ENCODE results near the gene SPAG7.

SPAG7 gene

GRCh38 chr17:4948931-4949320 lies 18.7 kb downstream of the SPAG7 start:
- peak overlapping the region; percentile 99 for H3K4me3 ChIP-seq (ENCODE audit: low read length)
- peak overlapping the region; percentile 99 for H3K9ac ChIP-seq (ENCODE audit: low read depth, low read length)
- peaks cover 35% of the 10 kb centered on the region for H3K36me3 ChIP-seq (ENCODE audit: insufficient read depth, low read length)
- peak overlapping the region; percentile 100 for H3K27ac ChIP-seq (ENCODE audit: low read depth, low read length)
- H3K27me3 ChIP-seq (ENCODE audit: insufficient read depth, low read length) = no peaks in the 10 kb centered on the region
- H3K4me1 ChIP-seq (ENCODE audit: insufficient read depth, low read length) = peaks cover 32% of the 10 kb centered on the region
- no peaks in the 10 kb centered on the region for H3K9me3 ChIP-seq (ENCODE audit: insufficient read depth, low read depth, low read length)
- WGBS = under 1% methylated on average over 40 of the region's 40 CpGs

- under 1% methylated on average over 55 of the region's 59 CpGs for WGBS
- Histone ChIP-seq H3K4me1 (ENCODE audit: insufficient read depth, low read length) (peaks cover 32% of the 10 kb centered on the region), H3K27me3 (ENCODE audit: insufficient read depth, low read length) (no peaks in the 10 kb centered on the region), H3K36me3 (ENCODE audit: insufficient read depth, low read length) (peaks cover 41% of the 10 kb centered on the region), H3K4me3 (ENCODE audit: low read length) (peak within 1 kb of the TSS; percentile 99), H3K27ac (ENCODE audit: low read depth, low read length) (peak within 1 kb of the TSS; percentile 100), H3K9ac (ENCODE audit: low read depth, low read length) (peak within 1 kb of the TSS; percentile 99), H3K9me3 (ENCODE audit: insufficient read depth, low read depth, low read length) (no peaks in the 10 kb centered on the region)
Measured at GRCh38 chr17:4948166-4948930, 19.3 kb downstream of the SPAG7 start, which contains the start of gene PFN1. PFN1 (minus strand) TSS chr17:4948530; CDS start chr17:4948394, 136 bp downstream.

GRCh38 chr17:4947411-4948165 lies 20.0 kb downstream of the SPAG7 start:
- Histone ChIP-seq H3K4me1 (ENCODE audit: insufficient read depth, low read length) (peaks cover 32% of the 10 kb centered on the region), H3K36me3 (ENCODE audit: insufficient read depth, low read length) (peaks cover 49% of the 10 kb centered on the region), H3K9me3 (ENCODE audit: insufficient read depth, low read depth, low read length) (no peaks in the 10 kb centered on the region), H3K4me3 (ENCODE audit: low read length) (peak overlapping the region; percentile 99), H3K9ac (ENCODE audit: low read depth, low read length) (peak overlapping the region; percentile 99), H3K27ac (ENCODE audit: low read depth, low read length) (peak overlapping the region; percentile 100), H3K27me3 (ENCODE audit: insufficient read depth, low read length) (no peaks in the 10 kb centered on the region)
- WGBS = under 1% methylated on average over 48 of the region's 56 CpGs

DNA sequence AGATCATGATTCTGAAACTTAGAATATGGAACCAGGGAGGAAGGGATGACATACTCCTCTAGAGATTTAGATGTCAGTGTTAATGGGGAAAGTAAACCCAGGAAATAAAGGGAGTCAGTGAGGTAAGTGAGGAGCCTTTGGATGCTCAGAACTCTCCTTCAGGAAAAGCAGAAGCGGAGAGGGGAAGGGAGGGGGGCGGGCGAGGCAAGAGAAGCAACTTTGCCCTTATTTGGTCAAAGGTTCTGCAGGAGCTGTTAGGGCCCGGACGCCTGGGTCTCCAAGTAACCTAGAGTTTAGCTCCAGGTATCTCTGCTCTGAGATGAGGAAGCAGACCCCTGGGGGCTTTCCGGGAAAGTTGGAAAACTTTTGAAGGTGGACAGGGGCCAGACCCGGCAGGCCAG lies 20.6 kb downstream of the SPAG7 start:
- Histone ChIP-seq H3K27ac (ENCODE audit: low read depth, low read length) (peak overlapping the region; percentile 100), H3K9ac (ENCODE audit: low read depth, low read length) (peak overlapping the region; percentile 74), H3K4me3 (ENCODE audit: low read length) (peak overlapping the region; percentile 99), H3K36me3 (ENCODE audit: insufficient read depth, low read length) (peaks cover 54% of the 10 kb centered on the region), H3K4me1 (ENCODE audit: insufficient read depth, low read length) (peaks cover 32% of the 10 kb centered on the region), H3K9me3 (ENCODE audit: insufficient read depth, low read depth, low read length) (no peaks in the 10 kb centered on the region), H3K27me3 (ENCODE audit: insufficient read depth, low read length) (no peaks in the 10 kb centered on the region)
- 3% methylated on average over 7 of the region's 7 CpGs for WGBS

DNA sequence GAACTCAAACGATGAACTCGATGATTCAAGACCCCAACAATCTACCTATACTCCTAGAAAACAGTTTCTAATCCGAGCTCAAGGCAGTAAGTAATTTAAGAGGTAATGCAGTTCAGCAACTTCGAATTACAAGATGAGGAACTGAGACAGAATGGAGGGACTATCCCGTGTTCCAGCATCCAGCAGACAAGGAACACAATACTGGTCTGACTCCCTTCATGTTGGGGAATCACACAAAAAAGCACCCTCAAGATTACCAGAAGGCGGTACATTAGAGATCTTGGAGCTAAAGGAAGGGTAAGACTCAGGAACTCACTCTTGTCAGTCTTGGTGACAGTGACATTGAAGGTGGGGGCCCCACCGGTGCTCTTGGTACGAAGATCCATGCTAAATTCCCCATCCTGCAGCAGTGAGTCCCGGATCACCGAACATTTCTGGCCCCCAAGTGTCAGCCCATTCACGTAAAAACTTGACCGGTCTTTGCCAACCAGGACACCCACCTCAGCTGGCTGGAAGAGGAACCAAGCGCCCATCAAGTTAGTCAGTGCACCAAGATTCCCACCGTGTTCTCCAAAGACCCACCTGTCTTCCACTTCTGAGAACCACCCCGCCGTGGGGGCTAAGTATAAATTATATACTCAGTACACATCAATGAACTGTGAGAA lies 21.2 kb downstream of the SPAG7 start:
- WGBS = 54% methylated on average over 14 of the region's 16 CpGs
- Histone ChIP-seq H3K4me1 (ENCODE audit: insufficient read depth, low read length) (peaks cover 27% of the 10 kb centered on the region), H3K9me3 (ENCODE audit: insufficient read depth, low read depth, low read length) (no peaks in the 10 kb centered on the region), H3K27ac (ENCODE audit: low read depth, low read length) (peak overlapping the region; percentile 100), H3K27me3 (ENCODE audit: insufficient read depth, low read length) (no peaks in the 10 kb centered on the region), H3K36me3 (ENCODE audit: insufficient read depth, low read length) (peaks cover 57% of the 10 kb centered on the region), H3K9ac (ENCODE audit: low read depth, low read length) (peak overlapping the region; percentile 74), H3K4me3 (ENCODE audit: low read length) (peak overlapping the region; percentile 99)

DNA sequence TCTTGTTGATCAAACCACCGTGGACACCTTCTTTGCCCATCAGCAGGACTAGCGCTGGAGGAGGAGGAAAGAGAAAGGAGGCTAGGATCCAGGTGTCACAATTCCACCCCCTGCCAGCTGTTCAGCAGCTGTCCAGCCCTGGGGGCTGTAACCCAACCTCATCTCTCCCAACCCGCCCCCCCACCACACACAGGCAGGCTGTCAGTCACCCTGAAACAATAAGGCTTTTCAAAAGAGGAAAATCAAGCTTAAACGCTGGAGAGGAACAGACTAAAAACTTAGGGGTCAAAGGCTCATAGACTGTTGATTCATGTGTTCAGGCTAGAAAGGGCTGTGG lies 21.7 kb downstream of the SPAG7 start:
- peaks cover 57% of the 10 kb centered on the region for H3K36me3 ChIP-seq (ENCODE audit: insufficient read depth, low read length)
- H3K9ac ChIP-seq (ENCODE audit: low read depth, low read length) = peak overlapping the region; percentile 74; the same call in 1 of the 2 replicates
- peak overlapping the region; percentile 99; the same call in 1 of the 2 replicates for H3K4me3 ChIP-seq (ENCODE audit: low read length)
- no peaks in the 10 kb centered on the region for H3K27me3 ChIP-seq (ENCODE audit: insufficient read depth, low read length)
- 73% methylated on average over 4 of the region's 4 CpGs for WGBS
- no peaks in the 10 kb centered on the region for H3K9me3 ChIP-seq (ENCODE audit: insufficient read depth, low read depth, low read length)
- peak overlapping the region; percentile 100; the same call in 1 of the 2 replicates for H3K27ac ChIP-seq (ENCODE audit: low read depth, low read length)
- H3K4me1 ChIP-seq (ENCODE audit: insufficient read depth, low read length) = peaks cover 26% of the 10 kb centered on the region

DNA sequence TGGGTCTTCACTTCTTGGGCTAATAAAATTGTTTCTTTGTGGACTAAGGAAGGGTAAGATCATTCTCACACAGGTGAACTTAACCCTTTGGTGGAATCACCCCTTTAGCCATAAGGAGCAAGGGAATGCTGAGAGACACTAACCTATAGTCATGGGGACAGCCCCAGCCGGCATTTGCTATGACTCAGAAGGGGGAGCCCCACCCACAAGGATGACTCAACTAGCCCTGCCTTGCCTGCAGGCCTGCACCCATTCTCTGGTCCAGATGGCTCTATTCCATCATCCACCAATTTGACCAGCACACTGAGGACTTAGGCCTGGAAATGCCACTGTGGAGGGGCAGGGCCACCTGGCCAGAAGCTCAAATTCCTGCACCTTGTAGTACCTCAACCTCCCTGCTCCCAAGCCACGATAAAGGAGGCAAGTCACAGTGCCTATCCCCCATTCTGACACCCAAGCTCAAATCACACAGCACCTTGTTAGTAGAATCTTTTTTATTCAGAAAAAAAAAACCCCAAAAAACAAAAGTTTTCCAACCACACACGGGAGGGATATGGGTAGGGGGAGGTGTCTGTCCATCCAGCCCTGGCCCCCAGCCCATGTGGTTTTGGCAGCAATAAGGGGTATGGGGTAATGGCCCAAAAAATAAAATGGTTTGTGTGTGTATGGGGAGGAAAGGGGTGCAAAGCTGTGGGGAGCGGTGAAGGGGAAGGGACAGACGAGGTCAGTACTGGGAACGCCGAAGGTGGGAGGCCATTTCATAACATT lies 22.3 kb downstream of the SPAG7 start:
- peak overlapping the region; percentile 99; the same call in 1 of the 2 replicates for H3K4me3 ChIP-seq (ENCODE audit: low read length)
- H3K27me3 ChIP-seq (ENCODE audit: insufficient read depth, low read length) = no peaks in the 10 kb centered on the region
- peak overlapping the region; percentile 25; the same call in 1 of the 2 replicates for H3K9ac ChIP-seq (ENCODE audit: low read depth, low read length)
- peaks cover 57% of the 10 kb centered on the region for H3K36me3 ChIP-seq (ENCODE audit: insufficient read depth, low read length)
- H3K4me1 ChIP-seq (ENCODE audit: insufficient read depth, low read length) = peaks cover 24% of the 10 kb centered on the region; the same call in 1 of the 2 replicates
- peak overlapping the region; percentile 100 for H3K27ac ChIP-seq (ENCODE audit: low read depth, low read length)
- H3K9me3 ChIP-seq (ENCODE audit: insufficient read depth, low read depth, low read length) = no peaks in the 10 kb centered on the region
- 80% methylated on average over 7 of the region's 7 CpGs for WGBS

DNA sequence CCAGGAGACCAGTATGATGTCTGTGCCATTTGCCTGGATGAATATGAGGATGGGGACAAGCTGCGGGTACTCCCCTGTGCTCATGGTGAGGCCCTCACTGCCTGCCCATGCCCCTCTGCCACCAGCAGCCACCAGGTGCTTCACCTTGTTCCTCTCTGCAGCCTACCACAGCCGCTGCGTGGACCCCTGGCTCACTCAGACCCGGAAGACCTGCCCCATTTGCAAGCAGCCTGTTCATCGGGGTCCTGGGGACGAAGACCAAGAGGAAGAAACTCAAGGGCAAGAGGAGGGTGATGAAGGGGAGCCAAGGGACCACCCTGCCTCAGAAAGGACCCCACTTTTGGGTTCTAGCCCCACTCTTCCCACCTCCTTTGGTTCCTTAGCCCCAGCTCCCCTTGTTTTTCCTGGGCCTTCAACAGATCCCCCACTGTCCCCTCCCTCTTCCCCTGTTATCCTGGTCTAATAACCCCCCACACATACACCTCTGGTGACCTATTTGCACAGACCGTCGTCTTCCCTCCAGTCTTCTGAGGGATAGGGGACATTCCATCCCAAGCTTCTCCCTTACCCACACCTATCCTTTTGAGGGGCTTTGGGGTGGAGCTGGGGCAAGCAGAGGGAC lies 23.0 kb downstream of the SPAG7 start:
- Histone ChIP-seq H3K4me1 (ENCODE audit: insufficient read depth, low read length) (peaks cover 24% of the 10 kb centered on the region; the same call in 1 of the 2 replicates), H3K4me3 (ENCODE audit: low read length) (0 out of 2 replicates have a peak overlapping the region, but pooled peaks have one; percentile 99), H3K9me3 (ENCODE audit: insufficient read depth, low read depth, low read length) (no peaks in the 10 kb centered on the region), H3K27me3 (ENCODE audit: insufficient read depth, low read length) (no peaks in the 10 kb centered on the region), H3K36me3 (ENCODE audit: insufficient read depth, low read length) (peaks cover 57% of the 10 kb centered on the region), H3K27ac (ENCODE audit: low read depth, low read length) (peak overlapping the region; percentile 100), H3K9ac (ENCODE audit: low read depth, low read length) (no peak overlapping the region; the same call in 1 of the 2 replicates)
- WGBS = 89% methylated on average over 6 of the region's 8 CpGs

DNA sequence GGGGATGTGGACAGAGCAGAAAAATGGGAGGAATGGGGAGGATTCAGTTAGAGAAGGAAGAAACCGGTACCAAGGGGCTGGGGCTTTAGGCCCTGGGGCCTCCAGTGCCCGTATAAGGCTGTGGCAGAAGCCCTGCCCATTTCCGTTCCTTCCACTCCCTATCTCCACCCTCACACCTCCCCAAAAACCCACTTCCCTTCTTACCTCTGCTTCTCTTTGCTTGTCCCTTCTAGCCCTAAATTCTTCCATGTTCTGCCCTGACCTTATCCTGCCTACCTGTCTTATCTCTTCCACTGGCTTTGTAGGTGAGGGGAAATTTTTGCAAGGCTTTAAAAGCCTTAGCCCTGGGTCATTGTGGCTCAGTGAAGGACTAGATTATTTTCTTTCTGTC lies 23.5 kb downstream of the SPAG7 start:
- Histone ChIP-seq H3K27ac (ENCODE audit: low read depth, low read length) (peak overlapping the region; percentile 100; the same call in 1 of the 2 replicates), H3K9ac (ENCODE audit: low read depth, low read length) (no peak overlapping the region; the same call in 1 of the 2 replicates), H3K4me3 (ENCODE audit: low read length) (no peak overlapping the region), H3K36me3 (ENCODE audit: insufficient read depth, low read length) (peaks cover 57% of the 10 kb centered on the region), H3K27me3 (ENCODE audit: insufficient read depth, low read length) (no peaks in the 10 kb centered on the region), H3K9me3 (ENCODE audit: insufficient read depth, low read depth, low read length) (no peaks in the 10 kb centered on the region), H3K4me1 (ENCODE audit: insufficient read depth, low read length) (peaks cover 24% of the 10 kb centered on the region; the same call in 1 of the 2 replicates)
- 87% methylated on average over 3 of the region's 3 CpGs for WGBS
